Right kidney (tissue), 1 donor: Measurements from ENCODE around the gene MAML3.

Experiments
- DNase-seq: peaks from one replicate; pipeline ENCODE4 v3.0.0-alpha.2; 2016

The MAML3 gene

GRCh38 chr4:140071806-140072205 lies 82.2 kb downstream of the MAML3 start:
- no peak for DNase-seq

DNA sequence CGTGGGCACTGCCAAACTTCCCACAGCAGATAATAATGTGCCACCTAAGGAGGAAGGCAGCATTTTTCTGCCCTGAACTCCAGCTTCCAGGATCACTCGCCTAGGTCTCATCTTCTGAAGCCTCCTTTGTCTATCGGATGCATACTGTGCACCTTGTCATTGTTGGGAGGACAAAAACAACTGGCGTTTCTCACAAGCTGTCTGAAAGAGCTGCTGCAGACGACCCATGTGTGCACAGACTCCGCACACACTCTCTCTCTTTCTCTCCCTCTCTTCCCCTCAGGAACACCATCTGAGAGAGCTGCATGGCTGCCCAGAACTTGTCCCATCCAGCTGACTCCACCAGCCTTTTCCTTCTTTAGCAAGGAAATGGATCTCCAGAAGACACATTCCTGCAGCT lies 83.0 kb downstream of the MAML3 start:
- DNase-seq, result no peak

DNA sequence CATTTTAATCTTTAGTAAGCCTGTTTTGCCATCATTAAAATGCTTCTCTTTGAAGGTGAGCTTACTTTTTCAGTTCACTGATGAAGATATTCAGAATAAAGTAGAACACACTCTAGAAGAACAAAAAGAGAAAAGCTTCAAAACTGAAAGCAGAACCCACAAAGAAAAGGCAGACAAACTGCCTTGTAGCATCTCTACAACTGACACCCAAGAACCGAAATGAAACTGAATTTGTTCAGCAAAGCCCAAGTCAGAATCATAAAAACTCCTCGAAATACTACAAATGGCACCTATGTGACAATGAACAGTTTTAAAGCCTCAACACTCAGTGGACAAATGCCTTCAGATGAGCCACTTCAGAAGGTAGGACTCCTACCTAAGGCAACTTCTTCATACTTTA lies 83.6 kb downstream of the MAML3 start:
- no peak for DNase-seq

DNA sequence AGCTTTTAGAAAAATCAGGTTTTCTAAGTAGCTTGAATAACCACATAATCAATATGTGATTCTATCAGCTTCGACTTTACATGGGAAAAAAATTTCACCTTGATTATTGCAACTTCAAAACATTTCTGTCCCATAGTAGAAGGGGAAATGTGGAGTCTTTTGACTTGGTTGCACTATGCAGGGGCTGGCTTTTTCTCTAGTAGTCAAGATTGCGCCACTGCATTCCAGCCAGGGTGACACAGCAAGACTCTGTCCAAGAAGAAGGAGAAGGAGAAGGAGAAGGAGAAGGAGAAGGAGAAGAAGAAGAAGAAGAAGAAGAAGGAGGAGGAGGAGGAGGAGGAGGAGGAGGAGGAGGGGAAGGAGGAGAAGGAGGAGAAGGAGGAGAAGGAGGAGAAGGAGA lies 84.9 kb downstream of the MAML3 start:
- no peak for DNase-seq

DNA sequence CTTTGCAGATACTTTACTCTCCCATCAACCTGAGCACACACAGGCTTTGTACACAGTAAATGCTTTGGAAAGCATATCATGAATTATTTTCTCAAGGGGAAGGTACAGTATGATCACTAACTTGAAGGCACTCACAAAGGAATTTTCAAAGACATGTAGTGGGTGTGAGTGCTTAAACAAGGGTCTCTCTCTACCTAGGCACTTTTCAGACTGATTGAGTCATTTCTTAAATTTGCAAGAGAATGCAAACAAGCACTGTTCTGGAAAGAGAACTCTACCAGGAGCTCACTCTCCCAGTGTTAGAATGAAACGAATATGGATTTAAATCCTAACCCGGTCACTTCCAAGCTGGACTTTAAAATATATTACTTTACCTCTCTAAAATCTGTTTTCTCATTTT lies 85.7 kb downstream of the MAML3 start:
- no peak for DNase-seq

GRCh38 chr4:140066031-140066930 lies 87.7 kb downstream of the MAML3 start:
- no peak for DNase-seq

DNA sequence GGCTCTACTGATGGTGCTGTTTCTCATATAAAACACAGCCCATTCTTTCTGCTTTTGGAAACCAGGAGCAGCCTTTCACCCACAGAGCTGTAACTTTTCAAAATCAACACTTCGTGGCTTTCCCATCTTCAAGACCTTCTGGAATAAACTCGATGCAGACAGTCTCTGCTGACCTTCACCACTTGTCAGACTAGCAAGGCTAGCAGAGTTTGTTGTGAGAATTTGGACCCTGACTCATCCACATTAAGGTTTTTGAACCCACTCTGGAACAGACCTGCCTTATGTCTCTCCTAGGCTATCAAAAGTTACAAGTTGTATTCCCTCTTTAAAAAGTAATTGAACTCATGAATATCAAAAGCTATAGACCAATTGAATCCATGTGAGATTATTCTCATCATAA lies 88.6 kb downstream of the MAML3 start:
- DNase-seq, result no peak

DNA sequence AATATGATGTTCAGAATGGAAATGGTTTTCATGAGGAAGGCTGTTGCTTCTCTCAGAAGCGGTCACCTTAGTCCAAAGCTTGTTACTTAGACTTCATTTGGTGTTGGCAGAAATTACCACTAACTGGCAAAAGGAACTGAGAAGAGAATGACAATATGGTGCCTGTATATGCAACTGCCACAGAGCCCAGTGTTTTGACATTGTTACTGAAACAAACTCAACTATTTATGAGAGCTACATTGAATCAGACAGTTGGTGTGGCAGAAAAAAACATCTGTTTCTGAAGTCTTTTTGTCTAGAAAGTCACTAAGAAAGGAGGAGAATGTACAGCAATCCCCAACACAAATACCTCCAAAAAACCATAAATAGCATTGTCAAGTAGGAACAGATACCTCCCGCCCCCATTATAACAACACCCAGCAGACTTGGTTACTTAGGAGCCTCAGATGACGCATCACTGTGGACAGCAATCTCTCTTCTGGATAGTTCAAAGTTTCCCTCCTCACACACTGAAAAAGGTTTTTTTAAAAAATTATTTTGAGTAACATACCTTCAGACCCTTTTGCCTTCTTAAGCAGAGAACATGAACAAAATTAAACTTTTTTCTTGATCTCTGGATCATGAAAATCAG lies 92.2 kb downstream of the MAML3 start:
- no peak for DNase-seq

DNA sequence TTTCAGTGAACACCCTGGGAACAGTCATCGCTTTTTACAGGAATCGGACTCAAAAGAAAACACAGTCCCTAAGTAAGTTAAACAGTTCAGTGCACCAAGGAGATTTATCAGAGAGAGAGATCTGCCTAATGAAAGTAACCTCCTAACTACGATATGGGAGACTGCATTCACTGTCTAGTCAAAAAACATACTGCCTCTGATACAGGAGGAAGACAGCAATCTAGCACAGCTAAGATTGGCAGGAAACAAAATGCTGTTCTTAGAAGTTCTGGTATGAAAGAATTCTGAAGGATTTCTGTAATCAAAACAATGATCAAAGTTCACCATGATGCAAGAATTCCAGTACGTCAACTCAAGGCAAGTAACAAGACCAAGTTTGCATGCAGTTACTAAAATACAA lies 92.8 kb downstream of the MAML3 start:
- DNase-seq, result no peak

DNA sequence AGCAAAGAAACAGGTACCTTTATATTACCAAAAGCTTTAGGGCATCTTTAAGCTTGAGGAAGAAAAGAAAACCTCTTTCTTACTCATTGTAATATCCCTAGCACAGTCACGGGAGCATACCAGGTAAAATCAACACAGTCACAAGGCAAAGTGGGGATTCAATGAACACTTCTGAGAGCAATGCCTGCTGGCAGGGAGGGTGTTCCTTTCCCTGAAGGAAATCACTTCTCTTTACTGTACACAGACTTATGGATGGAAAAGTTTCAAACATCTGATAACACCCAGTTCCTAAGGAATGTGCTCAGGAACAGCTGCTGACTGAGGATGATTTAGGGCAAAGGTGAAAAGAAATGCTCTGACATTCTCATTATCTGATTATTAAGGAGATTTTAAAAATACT lies 94.8 kb downstream of the MAML3 start:
- DNase-seq, result no peak

- DNase-seq, result no peak
Observed at GRCh38 chr4:140057701-140058100, 96.3 kb downstream of the MAML3 start.

GRCh38 chr4:140056015-140056414 lies 98.0 kb downstream of the MAML3 start:
- no peak for DNase-seq

DNA sequence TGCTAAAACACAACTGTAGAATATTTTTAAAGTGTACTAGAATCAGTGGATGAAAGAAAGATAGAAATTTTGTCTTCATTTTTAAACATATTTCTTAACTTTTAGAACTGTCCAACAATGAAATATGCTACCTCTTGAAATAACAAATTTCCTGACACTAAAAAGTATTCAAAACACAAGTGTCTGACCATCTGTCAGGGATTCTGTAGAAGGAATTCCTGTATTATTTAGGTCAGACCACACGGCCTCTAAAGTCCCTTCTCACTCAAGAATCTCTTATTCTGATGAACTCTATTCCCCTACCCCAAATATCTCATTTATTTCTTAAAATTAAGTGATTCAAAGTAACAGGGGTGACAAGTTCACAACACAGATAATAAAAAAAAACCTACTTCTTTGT lies 99.1 kb downstream of the MAML3 start:
- DNase-seq, result no peak

GRCh38 chr4:140053185-140053584 lies 100.8 kb downstream of the MAML3 start:
- DNase-seq, result no peak

GRCh38 chr4:140052050-140052449 lies 101.9 kb downstream of the MAML3 start:
- no peak for DNase-seq

DNA sequence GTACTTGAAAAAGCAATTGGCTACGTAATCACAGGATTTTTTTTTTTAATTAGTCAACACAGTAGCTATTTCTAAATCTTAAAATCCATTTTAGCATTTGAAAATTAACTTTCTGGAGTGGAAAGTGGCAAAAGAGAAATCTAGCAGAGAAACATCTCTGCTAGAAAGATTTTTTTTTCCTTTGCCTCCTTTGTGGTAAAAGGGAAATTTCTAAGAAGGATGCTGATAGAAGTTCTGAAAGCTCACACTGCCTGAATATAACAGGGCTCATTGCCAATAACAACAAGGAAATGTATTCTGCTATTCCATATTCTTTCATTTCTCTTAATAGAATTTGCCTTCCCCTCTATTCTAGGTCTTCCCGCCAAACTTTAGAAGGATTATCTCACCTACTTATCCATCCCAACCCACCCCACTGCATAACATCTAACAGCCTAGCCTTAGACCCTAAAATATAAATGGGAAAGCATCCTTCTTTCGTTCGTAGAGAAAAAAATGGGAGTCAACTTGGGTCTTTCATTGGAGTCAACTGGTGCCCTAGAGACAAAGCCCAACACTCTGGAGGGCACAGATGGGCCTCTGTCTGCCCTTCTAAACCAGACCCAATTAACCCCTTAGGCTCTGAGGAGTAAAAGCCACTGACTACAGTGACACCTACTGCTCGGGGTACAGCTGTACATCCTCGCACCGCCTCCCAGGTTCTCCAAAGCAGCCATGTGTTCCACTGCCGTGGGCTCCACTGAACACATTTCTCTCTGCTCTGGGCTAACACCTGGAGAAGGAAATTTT lies 103.9 kb downstream of the MAML3 start:
- no peak for DNase-seq

- DNase-seq, result peak; percentile 71
Observed at GRCh38 chr4:140049024-140049848, 104.7 kb downstream of the MAML3 start.

DNA sequence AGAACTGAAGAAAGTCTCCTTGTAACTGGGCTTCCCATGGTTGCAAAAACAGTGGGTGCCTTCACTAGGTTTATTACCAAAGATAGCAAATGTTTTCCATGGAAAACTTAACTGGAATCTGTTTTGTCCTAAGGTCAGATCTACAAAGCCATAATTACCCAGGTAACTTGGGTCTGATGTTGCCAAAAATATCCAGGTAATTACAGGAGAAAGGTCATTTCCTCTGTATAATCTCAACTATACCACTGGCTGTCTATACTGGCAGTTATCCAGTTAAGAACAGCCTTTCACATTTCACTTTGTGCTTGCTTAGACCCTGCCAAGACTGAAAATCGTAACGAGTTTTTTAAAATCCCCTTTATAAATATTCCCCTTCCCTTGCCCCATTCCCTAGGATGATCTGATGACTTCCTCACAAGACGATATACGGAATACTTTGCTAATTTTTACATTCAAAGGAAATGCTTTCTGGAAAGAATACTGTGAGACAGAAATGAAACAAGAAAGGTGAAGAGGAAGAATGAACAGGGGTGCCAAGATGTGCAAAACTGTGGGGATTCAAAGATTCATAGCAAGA lies 105.5 kb downstream of the MAML3 start:
- no peak for DNase-seq

DNA sequence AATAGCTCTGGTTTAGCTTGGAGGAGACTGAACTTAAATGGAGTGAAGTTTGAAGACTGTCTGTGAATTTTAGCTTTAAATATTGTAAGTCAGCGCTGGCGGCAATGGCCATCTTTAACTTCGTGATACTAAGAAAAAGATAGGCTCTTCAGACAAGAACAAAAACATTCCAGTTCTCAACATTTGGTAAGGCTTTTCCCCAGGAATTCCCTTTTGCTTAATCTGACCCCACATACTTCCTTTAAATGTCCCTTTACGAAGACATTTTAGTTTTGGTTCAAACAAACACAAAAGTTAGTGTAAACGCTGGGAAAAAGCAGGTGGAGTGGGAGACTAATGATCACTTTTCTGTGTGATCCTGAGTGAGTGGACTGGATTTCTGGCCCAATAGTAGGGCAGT lies 106.2 kb downstream of the MAML3 start:
- no peak for DNase-seq

DNA sequence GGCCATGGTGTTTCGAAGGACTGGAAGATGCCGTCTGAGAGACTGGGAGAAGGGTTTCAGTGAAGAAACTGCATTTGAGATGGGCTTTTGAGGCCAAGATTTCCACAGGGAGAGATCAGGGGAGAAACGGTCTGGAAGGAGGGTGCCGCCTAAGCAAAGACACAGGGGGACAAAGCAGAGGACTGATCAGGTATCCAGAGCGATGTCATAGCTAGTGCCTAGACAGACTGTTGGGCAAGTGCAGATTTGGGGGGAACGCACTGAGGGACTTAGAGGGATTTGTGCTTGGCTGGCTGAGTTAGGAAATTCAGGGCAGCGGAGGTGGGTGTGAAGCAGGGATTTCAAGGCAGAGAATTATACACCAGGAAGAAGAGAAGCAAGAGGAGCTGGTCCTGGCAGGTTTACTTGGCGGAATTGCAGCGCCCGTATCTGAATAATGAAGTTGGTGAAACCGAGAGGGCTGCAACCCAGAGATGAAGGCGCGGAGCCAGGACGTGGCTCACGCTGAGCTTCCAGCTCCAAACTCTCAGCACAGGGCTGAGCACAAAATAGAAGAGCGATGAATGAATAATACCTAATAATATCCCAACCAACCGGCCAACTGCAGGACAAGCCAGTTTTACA lies 106.9 kb downstream of the MAML3 start:
- DNase-seq, result peak; percentile 40

DNA sequence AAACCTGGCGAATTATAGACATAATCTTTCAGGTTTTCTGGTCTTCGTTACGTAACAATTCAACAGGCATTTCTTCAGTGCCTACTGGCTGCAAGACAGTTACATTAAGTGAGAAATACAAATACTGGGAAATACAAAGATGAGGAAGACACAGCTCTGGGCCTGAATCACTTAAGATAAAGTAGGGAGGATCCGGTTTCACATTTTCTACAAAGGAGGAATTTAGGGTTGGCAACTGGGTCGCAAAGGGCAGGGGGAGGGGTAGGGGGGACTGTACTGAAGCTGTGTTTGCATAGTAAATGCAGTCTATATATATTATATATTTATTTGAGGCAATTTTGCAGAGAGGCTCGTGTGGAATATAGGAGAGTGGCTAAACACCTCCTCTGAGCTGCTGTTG lies 107.4 kb downstream of the MAML3 start:
- DNase-seq, result no peak
